AG08396 (cell line): Measurements from ENCODE around the gene CGRRF1.

Source experiments
- DNase-seq: peaks from one replicate; pipeline ENCODE4 v3.0.0; 2012; ENCODE audit warnings: low spot score, mixed read lengths

CGRRF1 gene

GRCh38 chr14:54548491-54548890, 38.8 kb downstream of the CGRRF1 start:
- no peak for DNase-seq

GRCh38 chr14:54549862-54550261, 40.2 kb downstream of the CGRRF1 start:
- DNase-seq, result no peak

GRCh38 chr14:54550514-54550913, 40.8 kb downstream of the CGRRF1 start:
- DNase-seq, result no peak

GRCh38 chr14:54554401-54554800, 44.7 kb downstream of the CGRRF1 start:
- no peak for DNase-seq

GRCh38 chr14:54555651-54556050, 45.9 kb downstream of the CGRRF1 start:
- DNase-seq, result no peak

GRCh38 chr14:54556535-54556934, 46.8 kb downstream of the CGRRF1 start:
- no peak for DNase-seq

- peak; percentile 35 for DNase-seq
These were observed 52.6 kb downstream of the CGRRF1 start for GRCh38 chr14:54562334-54562733.

- DNase-seq, result peak; percentile 26
These were observed 54.6 kb downstream of the CGRRF1 start for GRCh38 chr14:54564071-54564867.

- DNase-seq, result peak; percentile 59
These were observed 55.4 kb downstream of the CGRRF1 start for GRCh38 chr14:54564868-54565784.

GRCh38 chr14:54565785-54566409, 56.2 kb downstream of the CGRRF1 start:
- DNase-seq, result peak; percentile 95

GRCh38 chr14:54566410-54567223, 56.9 kb downstream of the CGRRF1 start, which contains the start of gene SAMD4A:
Gene SAMD4A (plus strand): TSS chr14:54567128. CDS start chr14:54567917, 789 bp downstream.
- DNase-seq, result peak; percentile 75

- DNase-seq, result peak; percentile 36
These were observed 57.5 kb downstream of the CGRRF1 start for GRCh38 chr14:54567224-54567638.

GRCh38 chr14:54567639-54568561, 58.2 kb downstream of the CGRRF1 start:
- DNase-seq, result peak; percentile 35

GRCh38 chr14:54568821-54569595, 59.3 kb downstream of the CGRRF1 start:
- DNase-seq, result peak; percentile 42

- DNase-seq, result no peak
These were observed 60.3 kb downstream of the CGRRF1 start for GRCh38 chr14:54570047-54570446.

GRCh38 chr14:54570631-54571415, 61.1 kb downstream of the CGRRF1 start:
- DNase-seq, result peak; percentile 69

GRCh38 chr14:54572316-54572715, 62.6 kb downstream of the CGRRF1 start:
- DNase-seq, result no peak

- no peak for DNase-seq
These were observed 64.8 kb downstream of the CGRRF1 start for GRCh38 chr14:54574528-54574927.

- no peak for DNase-seq
These were observed 67.8 kb downstream of the CGRRF1 start for GRCh38 chr14:54577494-54577893.
